H1 (cell line): ENCODE measurements around the gene SMIM20. TPM values are rescaled to one million over a fixed set of nuclear protein-coding genes. Genes with fewer than 3 reads are reported as not detected.

Experiments used
- ASH2L ChIP-seq: fragments of 200-600, 300-600 bp; sonication (generic); IDR thresholded peaks from one replicate; pipeline ENCODE4 v1.7.1; 2017; ENCODE audit warnings: low read length
- ATF2 ChIP-seq: IDR thresholded peaks from 2 replicates; pipeline ENCODE4 v1.6.1; 2012; ENCODE audit warnings: low read length, inconsistent platforms
- ATF3 ChIP-seq: IDR thresholded peaks from 2 replicates; pipeline ENCODE4 v1.6.1; 2011; ENCODE audit warnings: low read depth, mild to moderate bottlenecking, low read length; ENCODE audit not compliant: insufficient read depth
- BRCA1 ChIP-seq: IDR thresholded peaks from 2 replicates; pipeline ENCODE4 v1.6.1; 2012; ENCODE audit warnings: low read depth, low read length, improper control_type of control experiment
- CEBPB ChIP-seq: IDR thresholded peaks from 2 replicates; pipeline ENCODE4 v1.6.1; 2012; ENCODE audit warnings: low read depth, low read length
- CHD1 ChIP-seq: IDR thresholded peaks from 2 replicates; pipeline ENCODE4 v1.6.1; 2012; ENCODE audit warnings: low read depth, low read length, improper control_type of control experiment
- CREB1 ChIP-seq: IDR thresholded peaks from 2 replicates; pipeline ENCODE4 v1.6.1; 2012; ENCODE audit warnings: inconsistent platforms
- E2F6 ChIP-seq: IDR thresholded peaks from 2 replicates; pipeline ENCODE4 v1.6.1; 2012; ENCODE audit warnings: inconsistent platforms
- EP300 ChIP-seq, 2 experiments: IDR thresholded peaks; 1 replicate in 1 of 2; 2 replicates in 1 of 2; pipeline ENCODE4 v1.6.1; 2011 to 2012; ENCODE audit warnings: low read depth in 2 of 2, low read length in 2 of 2, mild to moderate bottlenecking in 2 of 2, borderline replicate concordance in 1 of 2, inconsistent platforms in 1 of 2, moderate library complexity in 1 of 2
- EZH2 ChIP-seq: fragments of 200-600 bp; sonication (generic); IDR thresholded peaks from 2 replicates; pipeline ENCODE4 v1.7.1; 2012; ENCODE audit warnings: low read depth, mild to moderate bottlenecking, moderate library complexity, low read length, inconsistent platforms; ENCODE audit not compliant: severe bottlenecking
- GTF2F1 ChIP-seq: IDR thresholded peaks from 2 replicates; pipeline ENCODE4 v1.6.1; 2012; ENCODE audit warnings: low read depth, low read length, improper control_type of control experiment, borderline replicate concordance
- KDM1A ChIP-seq: fragments of 200-600, 300-600 bp; sonication (generic); IDR thresholded peaks from 2 replicates; pipeline ENCODE4 v1.7.1; 2016; ENCODE audit warnings: mild to moderate bottlenecking, low read length, borderline replicate concordance
- MAX ChIP-seq: IDR thresholded peaks from 2 replicates; pipeline ENCODE4 v1.6.1; 2012; ENCODE audit warnings: inconsistent platforms
- NANOG ChIP-seq: IDR thresholded peaks from 2 replicates; pipeline ENCODE4 v1.6.1; 2011; ENCODE audit warnings: low read length, low read depth, mild to moderate bottlenecking, inconsistent platforms; ENCODE audit not compliant: insufficient read depth, poor library complexity, severe bottlenecking
- POLR2A ChIP-seq, 2 experiments: IDR thresholded peaks; 1 replicate in 1 of 2; 2 replicates in 1 of 2; pipeline ENCODE4 v1.6.1; 2011; ENCODE audit warnings: low read depth in 2 of 2, low read length in 2 of 2, mild to moderate bottlenecking in 2 of 2; ENCODE audit errors: control extremely low read depth in 1 of 2
- SAP30 ChIP-seq: fragments of 300-600 bp; sonication (generic); IDR thresholded peaks from 2 replicates; pipeline ENCODE4 v1.7.1; 2012; ENCODE audit warnings: low read length, moderate library complexity, mild to moderate bottlenecking, inconsistent platforms; ENCODE audit not compliant: insufficient read depth, insufficient replicate concordance
- SP1 ChIP-seq: IDR thresholded peaks from 2 replicates; pipeline ENCODE4 v1.6.1; 2011; ENCODE audit warnings: low read depth, low read length
- SP2 ChIP-seq: IDR thresholded peaks from 2 replicates; pipeline ENCODE4 v1.6.1; 2012; ENCODE audit warnings: mild to moderate bottlenecking, low read length, inconsistent platforms
- SP4 ChIP-seq: IDR thresholded peaks from 2 replicates; pipeline ENCODE4 v1.6.1; 2012; ENCODE audit warnings: low read length, inconsistent platforms
- SRF ChIP-seq: IDR thresholded peaks from 2 replicates; pipeline ENCODE4 v1.6.1; 2011; ENCODE audit warnings: mild to moderate bottlenecking, low read depth, low read length, moderate library complexity
- TBP ChIP-seq: IDR thresholded peaks from 2 replicates; pipeline ENCODE4 v1.6.1; 2011; ENCODE audit warnings: low read depth, low read length, improper control_type of control experiment
- polyA plus RNA-seq, 7 experiments: library from polyadenylated mRNA; depleted of rRNA in 3 of 7; stranded (reverse) in 5 of 7; unstranded in 2 of 7; fragments of >200 nt in 5 of 7; fragments of 200-250 nt in 2 of 7; gene quantifications; 1 replicate in 5 of 7; 2 replicates in 1 of 7; 4 replicates in 1 of 7; pipeline versions ENCODE4 v1.2.1 to v1.2.3, GENCODE V29; 2011 to 2013; ENCODE audit warnings: missing spikeins in 2 of 7, mixed read lengths in 2 of 7
- total RNA-seq: library from RNA; stranded (reverse); fragmentation: NEBNext Ultra II Directional; extraction: Animal tissue kit (Norgen Biotek cat#: 25700); gene quantifications from 2 replicates; pipeline ENCODE4 v1.2.1, GENCODE V29; 2021

The SMIM20 gene
- total and polyA plus RNA-seq, 2 of the 8 experiments (the other 6 are each of a cell fraction or from before 2014, with no cell fraction given): 21.9 to 36.9 TPM

GRCh38 chr4:25913851-25914669 is at the start of gene SMIM20 (continued):
- peak; percentile 55 for TF ChIP-seq CREB1
- TF ChIP-seq EZH2: no peak
- TF ChIP-seq BRCA1: no peak
- TF ChIP-seq GTF2F1: no peak
- peak; percentile 35; the same call in 1 of the 2 replicates for TF ChIP-seq ATF2
- TF ChIP-seq TBP: peak; percentile 68
- no peak for TF ChIP-seq CHD1
- peak; percentile 56; the same call in 1 of the 2 replicates for TF ChIP-seq KDM1A
- peak; percentile 72; the same call in 1 of the 2 replicates for TF ChIP-seq SP4
- TF ChIP-seq MAX: peak; percentile 94
- peak; percentile 66; the same call in 1 of the 2 replicates for TF ChIP-seq E2F6
- no peak for TF ChIP-seq NANOG
- TF ChIP-seq POLR2A (IDR thresholded peaks at IDR 0.05; ENCODE audit: control extremely low read depth in 1 of 2, low read depth in 2 of 2, low read length in 2 of 2): peak; percentile 87 to 94
- no peak for TF ChIP-seq EP300 (IDR thresholded peaks at IDR 0.05; ENCODE audit: borderline replicate concordance in 1 of 2, low read depth in 2 of 2, low read length in 2 of 2)
- no peak for TF ChIP-seq SAP30
- TF ChIP-seq ATF3: no peak
- TF ChIP-seq SP2: no peak
- 0 out of 2 replicates have a peak, but pooled peaks have one; percentile 29 for TF ChIP-seq CEBPB
- no peak for TF ChIP-seq SRF
- peak; percentile 99 for TF ChIP-seq ASH2L
- peak; percentile 30; the same call in 1 of the 2 replicates for TF ChIP-seq SP1
